Peyer's patch (tissue), 4 donors: Measurements from ENCODE around the gene LRGUK. TPM values are rescaled to one million over a fixed set of nuclear protein-coding genes. Genes with fewer than 3 reads are reported as not detected.
"Not testable (repeated sequence)": the region's sequence is repeated elsewhere in the genome, so short reads cannot be mapped to it uniquely, and the experiment has no call there.

Source experiments
- DNase-seq, 3 donors: peaks; one replicate each; pipeline ENCODE4 v3.0.0-alpha.2; 2017 to 2019
- H3K27ac ChIP-seq, 4 donors: fragments of 200-600 bp; sonication (generic); one replicate each; pipeline ENCODE4 v1.5.1; 2016 to 2019
- H3K27me3 ChIP-seq, 2 donors: fragments of 200-600 bp; sonication (generic); one replicate each; pipeline ENCODE4 v1.5.1; 2019
- H3K36me3 ChIP-seq, 3 donors: fragments of 200-600 bp; sonication (generic); one replicate each; pipeline ENCODE4 v1.5.1; 2016 to 2019
- H3K4me1 ChIP-seq, 4 donors: fragments of 200-600 bp; sonication (generic); one replicate each; pipeline ENCODE4 v1.5.1; 2016 to 2019
- H3K4me3 ChIP-seq, 4 donors: fragments of 200-600 bp; sonication (generic); 1 replicate in 3 of 4; 2 replicates in 1 of 4; pipeline ENCODE4 v1.5.1; 2016 to 2019; ENCODE audit warnings: mild to moderate bottlenecking in 1 of 4
- H3K9me3 ChIP-seq, 4 donors: fragments of 200-600 bp; sonication (generic); one replicate each; pipeline ENCODE4 v1.5.1; 2016 to 2019; ENCODE audit warnings: mild to moderate bottlenecking in 1 of 4
- CTCF ChIP-seq, 6 experiments: fragments of 450-650 bp in 4 of 6; fragments of 200-600 bp in 2 of 6; sonication (generic) in 1 of 6; IDR thresholded peaks; one replicate each; pipeline ENCODE4 v1.5.1; 2017 to 2019; ENCODE audit warnings: antibody characterized with exemption in 6 of 6, mild to moderate bottlenecking in 3 of 6, moderate library complexity in 1 of 6
- POLR2A ChIP-seq, 2 donors: fragments of 450-650 bp; IDR thresholded peaks; one replicate each; pipeline ENCODE4 v1.5.1; 2017; ENCODE audit warnings: antibody characterized with exemption in 2 of 2, mild to moderate bottlenecking in 2 of 2, moderate library complexity in 2 of 2
- total RNA-seq, 4 donors: library from RNA; depleted of rRNA; stranded (reverse); fragments of >200 nt; gene quantifications; one replicate each; pipeline ENCODE4 v1.1.0, GENCODE V29; 2016

Gene LRGUK
- total RNA-seq, 4 donors from 2014 or later, result 0.40 to 3.3 (median 1.0) TPM

- H3K27ac ChIP-seq, result no peak overlapping the region
- no peaks in the 10 kb centered on the region for H3K4me1 ChIP-seq
- DNase-seq, result no peak
- H3K36me3 ChIP-seq, result no peaks in the 10 kb centered on the region
- H3K4me3 ChIP-seq, result no peak overlapping the region
- H3K9me3 ChIP-seq, result no peaks in the 10 kb centered on the region
- H3K27me3 ChIP-seq, result no peaks in the 10 kb centered on the region
- TF ChIP-seq POLR2A (IDR thresholded peaks at IDR 0.05) (no peak), CTCF (IDR thresholded peaks at IDR 0.05) (no peak)
Observed at GRCh38 chr7:134212576-134213546, 85.7 kb downstream of the LRGUK start.

- Histone ChIP-seq H3K4me1 (no peaks in the 10 kb centered on the region), H3K4me3 (no peak overlapping the region), H3K27me3 (no peaks in the 10 kb centered on the region), H3K36me3 (no peaks in the 10 kb centered on the region), H3K27ac (no peak overlapping the region), H3K9me3 (no peaks in the 10 kb centered on the region)
- TF ChIP-seq CTCF (IDR thresholded peaks at IDR 0.05) (no peak), POLR2A (IDR thresholded peaks at IDR 0.05) (no peak)
- DNase-seq, result no peak
Observed at GRCh38 chr7:134220236-134220635, 93.1 kb downstream of the LRGUK start.

- not testable (repeated sequence) for H3K9me3 ChIP-seq, H3K36me3 ChIP-seq, H3K4me3 ChIP-seq, H3K27me3 ChIP-seq, DNase-seq, H3K27ac ChIP-seq, H3K4me1 ChIP-seq
Observed at GRCh38 chr7:134231296-134231695, 104.2 kb downstream of the LRGUK start.

GRCh38 chr7:134234216-134234615, 107.1 kb downstream of the LRGUK start:
- DNase-seq, result no peak
- no peak overlapping the region for H3K4me3 ChIP-seq

GRCh38 chr7:134245253-134245652, 118.1 kb downstream of the LRGUK start:
- Histone ChIP-seq H3K27ac (no peak overlapping the region), H3K4me3 (no peak overlapping the region), H3K27me3 (no peaks in the 10 kb centered on the region), H3K9me3 (no peaks in the 10 kb centered on the region), H3K4me1 (no peaks in the 10 kb centered on the region), H3K36me3 (no peaks in the 10 kb centered on the region)
- TF ChIP-seq POLR2A (IDR thresholded peaks at IDR 0.05) (no peak), CTCF (IDR thresholded peaks at IDR 0.05) (no peak)
- DNase-seq, result no peak

More at GRCh38 chr7:134234216-134234615, 107.1 kb downstream of the LRGUK start:
- H3K27ac ChIP-seq, result no peak overlapping the region
- no peaks in the 10 kb centered on the region for H3K27me3 ChIP-seq
- no peaks in the 10 kb centered on the region for H3K4me1 ChIP-seq
- peaks cover 0 to 3% (median 0%) of the 10 kb centered on the region in 4 donors for H3K9me3 ChIP-seq
- H3K36me3 ChIP-seq, result no peaks in the 10 kb centered on the region
- TF ChIP-seq POLR2A (IDR thresholded peaks at IDR 0.05), result no peak
- TF ChIP-seq CTCF (IDR thresholded peaks at IDR 0.05), result no peak

- Histone ChIP-seq H3K27ac (no peak overlapping the region), H3K9me3 (no peaks in the 10 kb centered on the region), H3K27me3 (no peaks in the 10 kb centered on the region), H3K4me3 (no peak overlapping the region), H3K4me1 (no peaks in the 10 kb centered on the region), H3K36me3 (no peaks in the 10 kb centered on the region)
- DNase-seq, result no peak
- no peak for TF ChIP-seq POLR2A (IDR thresholded peaks at IDR 0.05)
- TF ChIP-seq CTCF (IDR thresholded peaks at IDR 0.05), result no peak
Observed at GRCh38 chr7:134246347-134246746, 119.2 kb downstream of the LRGUK start.
